ENCODE measurements around the gene PPARD.
A peak's percentile ranks its signal among the peaks of the same experiment; 100 is the strongest.
"Not testable (repeated sequence)": the region's sequence is repeated elsewhere in the genome, so short reads cannot be mapped to it uniquely, and the experiment has no call there.

PPARD gene

DNA sequence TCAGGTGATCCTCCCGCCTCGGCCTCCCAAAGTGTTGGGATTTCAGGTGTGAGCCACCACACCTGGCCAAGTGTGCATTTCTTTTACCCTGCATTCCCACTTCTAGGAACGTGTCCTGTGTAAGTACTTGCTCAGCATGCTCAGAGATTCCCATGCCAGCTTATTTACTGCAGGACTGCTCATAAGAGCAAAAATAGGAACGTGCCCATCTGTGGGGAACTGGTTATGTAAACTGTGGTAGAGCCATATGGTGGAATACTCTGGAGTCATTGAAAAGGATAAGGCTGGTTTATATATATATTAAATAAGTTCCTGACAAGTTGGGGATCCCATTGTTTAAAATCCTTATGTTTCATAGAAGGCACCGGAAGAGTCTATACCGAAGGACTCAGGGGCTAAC, 71.6 kb downstream of the PPARD start:
- DNase-seq, result no peak

DNA sequence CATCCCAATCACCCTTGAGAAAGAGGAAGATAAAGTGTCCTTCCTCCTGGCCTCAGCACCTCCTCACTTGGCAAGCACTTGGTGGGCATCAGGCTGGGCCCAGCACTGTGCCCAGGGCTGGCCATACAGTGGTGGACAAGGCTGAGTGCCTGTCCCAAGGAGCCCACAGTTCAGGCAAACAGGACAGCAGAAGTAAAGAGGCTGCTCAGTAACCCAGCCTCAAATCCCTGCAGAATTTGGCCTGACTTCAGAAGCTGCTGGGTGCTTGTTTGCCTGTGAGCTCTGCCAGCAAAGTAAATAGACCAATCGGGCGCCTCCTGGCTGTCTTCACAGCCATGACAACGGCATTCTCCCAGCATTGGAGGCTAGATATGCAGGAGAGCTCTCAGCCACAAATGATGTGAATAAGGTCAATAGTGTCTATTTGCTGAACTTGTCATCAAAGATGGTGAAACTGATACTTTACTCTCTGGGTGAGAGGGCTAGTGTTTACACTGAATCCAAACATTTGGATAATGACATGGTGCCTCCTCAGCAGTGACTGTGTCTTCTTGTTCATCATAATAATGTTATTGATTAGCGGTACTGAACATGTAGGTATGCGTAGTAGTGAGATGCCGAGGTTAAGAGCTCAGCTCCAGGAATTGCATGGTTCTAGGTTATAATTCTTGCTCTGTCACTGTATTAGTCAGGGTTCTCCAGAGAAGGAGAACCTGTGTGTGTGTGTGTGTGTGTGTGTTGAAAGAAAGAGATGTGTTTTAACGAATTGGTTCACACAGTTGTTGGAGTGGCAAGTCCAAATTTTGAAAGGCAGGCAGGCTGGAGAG, 72.9 kb downstream of the PPARD start:
- peak; percentile 85 for DNase-seq

GRCh38 chr6:35417979-35418661, 75.8 kb downstream of the PPARD start:
- no peak for DNase-seq

DNA sequence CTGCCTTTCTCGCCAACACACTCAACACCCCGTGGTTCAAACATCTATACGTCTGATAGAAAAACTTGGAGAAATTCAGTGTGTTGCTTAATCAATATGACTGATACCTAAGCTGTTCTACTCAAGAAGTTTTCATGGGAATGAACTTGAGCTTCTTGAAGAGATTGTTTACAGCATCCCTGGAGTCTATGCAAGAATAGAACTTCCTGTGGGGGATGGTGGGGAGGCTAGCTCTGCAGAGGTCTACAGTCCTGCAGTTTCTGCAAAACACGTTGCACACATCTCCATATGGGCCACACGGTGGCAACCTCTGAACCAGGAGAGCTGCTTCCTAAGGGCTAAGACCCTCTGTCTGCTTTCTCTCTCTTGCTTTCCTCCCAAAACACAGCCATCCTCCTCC, 77.1 kb downstream of the PPARD start:
- DNase-seq, result peak; percentile 71

DNA sequence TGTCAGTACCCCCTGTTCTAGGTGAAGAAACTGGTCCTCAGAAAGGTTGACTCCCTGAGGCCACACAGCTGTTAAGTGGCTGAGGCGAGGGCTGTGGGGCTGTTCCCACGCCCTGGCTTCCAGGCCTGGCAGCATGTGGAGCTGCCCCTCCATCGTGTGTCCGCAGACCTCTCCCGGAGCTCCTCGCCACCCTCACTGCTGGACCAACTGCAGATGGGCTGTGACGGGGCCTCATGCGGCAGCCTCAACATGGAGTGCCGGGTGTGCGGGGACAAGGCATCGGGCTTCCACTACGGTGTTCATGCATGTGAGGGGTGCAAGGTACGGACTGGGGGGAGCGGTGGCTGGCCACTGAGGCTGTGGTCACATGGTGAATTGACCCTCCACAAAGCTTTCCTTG, 77.6 kb downstream of the PPARD start:
- DNase-seq, result no peak

- DNase-seq, result peak; percentile 92
Observed at GRCh38 chr6:35425284-35425683, 82.9 kb downstream of the PPARD start.

DNA sequence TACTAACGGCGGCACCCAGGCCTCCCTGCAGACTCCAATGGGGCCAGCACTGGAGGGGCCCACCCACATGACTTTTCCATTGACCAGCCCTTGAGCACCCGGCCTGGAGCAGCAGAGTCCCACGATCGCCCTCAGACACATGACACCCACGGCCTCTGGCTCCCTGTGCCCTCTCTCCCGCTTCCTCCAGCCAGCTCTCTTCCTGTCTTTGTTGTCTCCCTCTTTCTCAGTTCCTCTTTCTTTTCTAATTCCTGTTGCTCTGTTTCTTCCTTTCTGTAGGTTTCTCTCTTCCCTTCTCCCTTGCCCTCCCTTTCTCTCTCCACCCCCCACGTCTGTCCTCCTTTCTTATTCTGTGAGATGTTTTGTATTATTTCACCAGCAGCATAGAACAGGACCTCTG, 83.7 kb downstream of the PPARD start:
- no peak for DNase-seq

DNA sequence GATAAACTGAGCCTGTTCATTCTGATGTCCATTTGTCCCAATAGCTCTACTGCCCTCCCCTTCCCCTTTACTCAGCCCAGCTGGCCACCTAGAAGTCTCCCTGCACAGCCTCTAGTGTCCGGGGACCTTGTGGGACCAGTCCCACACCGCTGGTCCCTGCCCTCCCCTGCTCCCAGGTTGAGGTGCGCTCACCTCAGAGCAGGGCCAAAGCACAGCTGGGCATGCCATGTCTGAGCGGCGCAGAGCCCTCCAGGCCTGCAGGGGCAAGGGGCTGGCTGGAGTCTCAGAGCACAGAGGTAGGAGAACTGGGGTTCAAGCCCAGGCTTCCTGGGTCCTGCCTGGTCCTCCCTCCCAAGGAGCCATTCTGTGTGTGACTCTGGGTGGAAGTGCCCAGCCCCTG, 85.1 kb downstream of the PPARD start:
- no peak for DNase-seq

DNA sequence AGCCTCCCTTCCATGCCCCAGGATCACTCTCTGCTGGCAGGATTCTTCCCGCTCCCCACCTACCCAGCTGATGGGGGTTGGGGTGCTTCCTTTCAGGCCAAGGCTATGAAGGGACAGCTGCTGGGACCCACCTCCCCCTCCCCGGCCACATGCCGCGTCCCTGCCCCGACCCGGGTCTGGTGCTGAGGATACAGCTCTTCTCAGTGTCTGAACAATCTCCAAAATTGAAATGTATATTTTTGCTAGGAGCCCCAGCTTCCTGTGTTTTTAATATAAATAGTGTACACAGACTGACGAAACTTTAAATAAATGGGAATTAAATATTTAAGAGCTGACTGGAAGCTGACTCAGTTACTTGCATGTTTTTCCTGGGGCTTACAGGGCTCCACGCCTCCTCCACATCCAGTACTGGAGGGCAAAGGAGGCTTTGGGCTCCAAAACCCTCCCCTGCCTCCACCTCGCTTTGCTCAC, 85.5 kb downstream of the PPARD start:
- peak; percentile 95 for DNase-seq

DNA sequence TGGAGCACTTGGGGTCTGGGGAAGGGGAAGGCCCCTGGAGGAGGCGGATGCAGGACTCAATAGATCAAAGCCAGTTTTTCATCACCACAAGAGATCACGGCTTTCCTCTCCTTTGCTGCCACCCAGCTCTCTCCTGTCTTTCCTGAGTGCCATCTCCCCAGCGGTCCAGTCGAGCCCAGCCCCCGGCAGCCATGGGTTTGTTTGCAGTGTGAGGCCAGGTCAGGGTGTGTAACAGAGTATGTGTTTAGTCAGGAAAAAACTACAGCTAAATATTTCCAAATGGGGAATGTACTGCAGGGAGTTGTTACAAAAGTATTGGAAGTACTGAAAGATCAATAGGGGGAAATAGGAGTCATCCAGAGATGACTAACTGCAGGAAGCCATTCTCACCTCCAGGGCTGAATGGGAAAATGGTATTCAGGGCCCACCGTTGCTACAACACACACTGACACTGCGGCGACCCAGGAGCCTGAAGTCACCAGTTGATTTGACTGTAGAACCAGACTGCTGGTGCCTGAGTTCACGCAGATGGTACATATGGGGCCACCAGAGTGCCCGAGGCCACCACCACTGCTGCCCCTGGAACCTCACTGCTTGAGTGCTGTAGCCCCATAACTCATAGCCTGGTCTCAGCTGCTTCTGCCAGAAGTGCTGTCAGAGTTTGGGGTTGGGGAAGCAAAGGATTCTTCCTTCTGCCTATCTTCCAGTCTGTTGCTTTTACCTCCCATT, 86.2 kb downstream of the PPARD start:
- DNase-seq, result peak; percentile 24

GRCh38 chr6:35429463-35429862, 87.1 kb downstream of the PPARD start:
- DNase-seq, result no peak

- no peak for DNase-seq
Observed at GRCh38 chr6:35432291-35432690, 89.9 kb downstream of the PPARD start.

- DNase-seq, result not testable (repeated sequence)
Observed at GRCh38 chr6:35432702-35433101, 90.3 kb downstream of the PPARD start.

- DNase-seq, result no peak
Observed at GRCh38 chr6:35435074-35435837, 92.9 kb downstream of the PPARD start.

DNA sequence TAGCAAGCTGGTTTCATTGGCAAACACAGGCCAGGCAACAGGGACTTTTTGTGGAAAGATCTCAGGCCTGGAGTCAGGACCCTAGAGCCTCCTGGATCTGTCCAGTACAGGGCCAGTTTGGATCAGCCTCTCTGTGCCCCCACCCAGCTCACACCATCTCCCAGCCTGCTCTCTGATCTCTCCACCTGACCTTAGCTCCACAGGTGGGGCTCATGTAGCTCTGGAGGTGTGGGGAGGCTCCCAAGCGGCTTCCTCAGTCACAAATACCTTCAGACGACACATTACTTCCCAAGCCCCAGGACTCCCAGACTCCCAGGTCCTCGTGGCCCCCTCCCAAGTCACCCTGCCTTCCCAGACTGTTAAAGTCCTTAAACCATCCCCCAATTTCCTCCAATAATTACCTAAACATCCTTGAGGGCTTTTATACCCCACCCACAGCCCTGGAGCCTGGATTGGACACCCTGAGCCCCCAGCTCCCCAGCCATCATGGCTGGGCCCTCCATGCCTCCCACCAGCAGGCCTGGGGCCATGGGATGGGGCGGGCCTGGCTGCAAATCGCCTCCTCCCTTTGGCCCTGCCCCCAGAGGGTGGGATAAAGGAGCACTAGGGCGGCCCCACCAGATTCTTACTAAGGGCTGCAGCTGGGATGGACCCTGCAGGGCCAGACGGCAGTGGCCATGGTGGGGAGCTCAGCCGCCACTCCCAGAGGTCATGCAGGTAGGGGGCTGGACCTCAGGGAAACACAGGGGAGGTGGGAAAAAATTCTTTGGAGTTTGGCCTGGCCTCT, 93.9 kb downstream of the PPARD start:
- no peak for DNase-seq

DNA sequence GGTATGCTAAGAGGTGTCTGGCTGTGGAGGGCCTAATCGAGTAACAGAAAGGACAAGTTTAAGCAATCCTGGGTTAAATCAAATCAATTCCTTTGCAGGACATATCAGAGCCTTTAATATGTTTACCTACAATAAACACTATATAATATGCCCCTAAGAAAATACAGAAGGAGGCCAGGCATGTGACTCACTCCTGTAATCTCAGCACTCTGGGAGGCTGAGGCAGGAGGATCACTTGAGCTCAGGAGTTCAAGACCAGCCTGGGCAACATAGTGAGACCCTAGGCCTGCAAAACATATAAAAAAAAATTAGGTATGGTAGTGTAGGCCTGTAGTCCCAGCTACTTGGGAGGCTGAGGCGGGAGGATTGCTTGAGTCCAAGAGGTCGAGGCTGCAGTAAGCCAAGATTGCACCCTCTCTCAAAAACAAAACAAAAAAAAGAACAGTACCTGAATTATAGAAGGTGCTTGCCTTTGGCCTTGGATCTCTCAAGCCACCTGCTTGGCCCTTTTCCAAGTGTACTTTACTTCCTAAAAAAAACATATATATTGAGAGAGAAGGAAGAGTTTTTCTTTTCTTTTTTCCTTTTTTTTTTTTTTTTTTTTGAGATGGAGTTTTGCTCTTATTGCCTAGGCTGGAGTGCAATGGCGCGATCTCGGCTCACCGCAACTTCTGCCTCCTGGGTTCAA, 96.2 kb downstream of the PPARD start:
- not testable (repeated sequence) for DNase-seq

- no peak for DNase-seq
Observed at GRCh38 chr6:35439308-35439707, 97.0 kb downstream of the PPARD start.

DNA sequence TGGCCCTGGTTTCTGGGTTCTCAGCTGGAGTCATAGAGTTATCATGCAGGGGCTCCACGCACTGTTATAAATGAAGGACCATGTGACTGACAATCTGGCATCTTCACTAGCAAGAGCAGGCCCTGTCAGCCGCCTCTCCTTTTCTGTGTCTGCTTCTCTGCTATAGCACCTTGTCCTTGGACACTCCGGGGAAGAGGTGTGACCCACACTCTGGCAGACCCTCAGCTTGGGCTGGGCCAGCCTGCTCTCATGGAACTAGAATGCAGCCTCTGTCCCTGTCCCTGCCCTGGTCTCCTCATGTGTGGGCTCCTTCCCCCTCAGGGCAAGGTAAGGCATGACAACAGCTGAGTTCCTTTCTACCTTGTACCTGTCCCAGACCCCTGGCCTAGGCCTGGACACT, 98.8 kb downstream of the PPARD start:
- no peak for DNase-seq

GRCh38 chr6:35441642-35442041, 99.3 kb downstream of the PPARD start:
- DNase-seq, result no peak

GRCh38 chr6:35442693-35443092, 100.3 kb downstream of the PPARD start:
- no peak for DNase-seq

DNA sequence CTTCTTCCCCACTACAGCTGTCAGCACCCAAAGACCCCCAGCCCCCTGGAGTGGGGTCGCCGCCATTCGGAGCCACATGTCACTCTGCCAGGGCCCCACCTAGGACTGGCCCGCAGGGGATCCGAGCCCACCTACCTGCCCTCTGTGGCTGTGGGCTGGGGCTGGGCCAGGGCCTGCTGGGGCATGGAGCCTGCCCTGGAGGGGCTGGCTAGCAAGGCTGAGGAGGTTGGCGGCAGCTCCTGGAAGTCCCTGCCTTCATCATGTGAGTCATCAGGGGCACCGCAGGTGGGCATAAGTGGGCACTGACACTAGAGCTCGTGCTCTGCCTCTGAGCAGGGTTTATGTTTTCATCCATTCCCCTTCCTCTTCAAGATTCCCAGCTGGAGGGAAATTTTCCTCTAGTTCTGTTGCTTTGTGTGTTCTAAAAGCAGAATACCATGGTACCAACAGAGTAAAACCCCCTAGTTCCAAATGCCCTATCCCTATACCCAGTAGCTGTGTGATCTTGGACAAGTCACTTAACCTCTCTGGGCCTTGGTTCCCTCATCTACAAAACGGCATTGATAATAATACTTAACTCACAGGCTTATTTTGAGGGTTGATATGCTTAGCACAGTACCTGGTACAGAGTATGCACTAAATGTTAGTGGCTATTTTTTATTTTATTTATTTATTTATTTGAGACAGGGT, 101.1 kb downstream of the PPARD start:
- DNase-seq, result no peak

All from HCEC 1CT (cell line).